Neural progenitor cell (in vitro differentiated cells): ENCODE measurements around the gene OR51G2. TPM values are rescaled to one million over a fixed set of nuclear protein-coding genes. Genes with fewer than 3 reads are reported as not detected.

Source experiments
- DNase-seq: peaks from one replicate; pipeline ENCODE4 v3.0.0-alpha.2; 2016; ENCODE audit warnings: low spot score
- H2AFZ ChIP-seq: fragments of 200-600 bp; sonication (generic); replicated peaks from 2 replicates; pipeline ENCODE4 v1.6.1; 2016; ENCODE audit warnings: antibody characterized with exemption
- H3F3A ChIP-seq: fragments of 200-600 bp; sonication (generic); 2 replicates; pipeline ENCODE4 v1.6.1; 2016; ENCODE audit warnings: antibody characterized with exemption, low read depth
- H3K27ac ChIP-seq: fragments of 200-600 bp; sonication (generic); 2 replicates; pipeline ENCODE4 v1.5.1; 2016; ENCODE audit warnings: mild to moderate bottlenecking
- H3K27me3 ChIP-seq: fragments of 200-600 bp; sonication (generic); 2 replicates; pipeline ENCODE4 v1.6.1; 2016; ENCODE audit warnings: mild to moderate bottlenecking, moderate library complexity
- H3K36me3 ChIP-seq: fragments of 200-600 bp; sonication (generic); 2 replicates; pipeline ENCODE4 v1.5.1; 2016
- H3K4me1 ChIP-seq: fragments of 200-600 bp; sonication (generic); 2 replicates; pipeline ENCODE4 v1.6.1; 2016; ENCODE audit warnings: mixed run types
- H3K4me2 ChIP-seq: fragments of 200-600 bp; sonication (generic); 2 replicates; pipeline ENCODE4 v1.6.1; 2016
- H3K4me3 ChIP-seq: fragments of 200-600 bp; sonication (generic); 2 replicates; pipeline ENCODE4 v1.5.1; 2016
- H3K79me2 ChIP-seq: fragments of 200-600 bp; sonication (generic); 2 replicates; pipeline ENCODE4 v1.6.1; 2016; ENCODE audit warnings: low read depth
- H3K9ac ChIP-seq: fragments of 200-600 bp; sonication (generic); 2 replicates; pipeline ENCODE4 v1.6.1; 2016
- H3K9me3 ChIP-seq: fragments of 200-600 bp; sonication (generic); 2 replicates; pipeline ENCODE4 v1.5.1; 2016; ENCODE audit warnings: low read depth
- H4K20me1 ChIP-seq: fragments of 200-600 bp; sonication (generic); 2 replicates; pipeline ENCODE4 v1.6.1; 2016; ENCODE audit warnings: low read depth
- H3K27ac Mint-ChIP-seq: 3 replicates; pipeline ENCODE4 v1.8.0; 2021; ENCODE audit warnings: mixed read lengths
- H3K27me3 Mint-ChIP-seq: 2 replicates; pipeline ENCODE4 v1.8.0; 2022; ENCODE audit warnings: low read depth, mild to moderate bottlenecking, inconsistent platforms, moderate library complexity, mixed read lengths; ENCODE audit not compliant: insufficient read depth
- H3K36me3 Mint-ChIP-seq: 3 replicates; pipeline ENCODE4 v1.8.0; 2021; ENCODE audit warnings: mixed read lengths
- H3K4me1 Mint-ChIP-seq: 3 replicates; pipeline ENCODE4 v1.8.0; 2021; ENCODE audit warnings: mixed read lengths
- H3K4me3 Mint-ChIP-seq: 3 replicates; pipeline ENCODE4 v1.8.0; 2021; ENCODE audit warnings: mild to moderate bottlenecking, moderate library complexity, mixed read lengths
- H3K9me3 Mint-ChIP-seq: 3 replicates; pipeline ENCODE4 v1.8.0; 2020; ENCODE audit warnings: mixed read lengths
- CTCF ChIP-seq: fragments of 200-600 bp; sonication (generic); IDR thresholded peaks from 2 replicates; pipeline ENCODE4 v1.5.1; 2017; ENCODE audit warnings: antibody characterized with exemption, mild to moderate bottlenecking
- EZH2 ChIP-seq: fragments of 200-600 bp; sonication (generic); IDR thresholded peaks from 2 replicates; pipeline ENCODE4 v1.6.1; 2017; ENCODE audit warnings: antibody characterized with exemption, mild to moderate bottlenecking, moderate library complexity
- EZH2phosphoT487 ChIP-seq: fragments of 200-600 bp; sonication (generic); IDR thresholded peaks from 2 replicates; pipeline ENCODE4 v1.6.1; 2017; ENCODE audit warnings: antibody characterized with exemption
- total RNA-seq: library from RNA; depleted of rRNA; stranded (reverse); fragments of >200 nt; gene quantifications from 2 replicates; pipeline ENCODE4 v1.2.3, GENCODE V29; 2015; ENCODE audit warnings: low replicate concordance

OR51G2 gene
- total RNA-seq, 1 donor from 2014 or later = not detected

GRCh38 chr11:4891996-4892640 is 27.0 kb downstream of the OR51G2 start:
- Histone ChIP-seq H3K27ac (no peak overlapping the region), H3K79me2 (no peaks in the 10 kb centered on the region), H3K9ac (no peak overlapping the region), H4K20me1 (no peaks in the 10 kb centered on the region), H3K4me3 (no peak overlapping the region), H3K9me3 (no peaks in the 10 kb centered on the region), H3K4me1 (no peaks in the 10 kb centered on the region), H3K27me3 (no peaks in the 10 kb centered on the region), H3K36me3 (no peaks in the 10 kb centered on the region), H3K4me2 (no peak overlapping the region), H2AFZ (no peak overlapping the region), H3F3A (no peaks in the 10 kb centered on the region)
- TF ChIP-seq EZH2 (no peak), EZH2phosphoT487 (no peak), CTCF (no peak)
- DNase-seq = no peak
- Mint-ChIP-seq H3K4me3 (no peak overlapping the region), H3K36me3 (no peaks in the 10 kb centered on the region), H3K27ac (no peak overlapping the region), H3K4me1 (no peaks in the 10 kb centered on the region), H3K9me3 (no peaks in the 10 kb centered on the region), H3K27me3 (no peaks in the 10 kb centered on the region)

GRCh38 chr11:4890279-4890678 is 28.9 kb downstream of the OR51G2 start:
- H3K79me2 ChIP-seq = no peaks in the 10 kb centered on the region
- H3K36me3 ChIP-seq = no peaks in the 10 kb centered on the region
- H3K4me3 Mint-ChIP-seq = no peak overlapping the region
- H2AFZ ChIP-seq = no peak overlapping the region
- TF ChIP-seq EZH2phosphoT487 = no peak
- TF ChIP-seq EZH2 = no peak
- TF ChIP-seq CTCF = no peak
- H3K27me3 ChIP-seq = no peaks in the 10 kb centered on the region
- no peaks in the 10 kb centered on the region for H4K20me1 ChIP-seq
- no peak overlapping the region for H3K27ac ChIP-seq
- H3K4me2 ChIP-seq = no peak overlapping the region
- no peaks in the 10 kb centered on the region for H3K9me3 ChIP-seq
- H3K4me1 Mint-ChIP-seq = no peaks in the 10 kb centered on the region
- no peak for DNase-seq
- H3K9me3 Mint-ChIP-seq = no peaks in the 10 kb centered on the region
- no peaks in the 10 kb centered on the region for H3K27me3 Mint-ChIP-seq
- no peaks in the 10 kb centered on the region for H3K4me1 ChIP-seq
- no peaks in the 10 kb centered on the region for H3F3A ChIP-seq
- no peak overlapping the region for H3K4me3 ChIP-seq
- no peak overlapping the region for H3K27ac Mint-ChIP-seq
- no peak overlapping the region for H3K9ac ChIP-seq
- no peaks in the 10 kb centered on the region for H3K36me3 Mint-ChIP-seq

- Histone ChIP-seq H3F3A (no peaks in the 10 kb centered on the region), H3K27ac (no peak overlapping the region), H2AFZ (no peak overlapping the region), H3K36me3 (peaks cover 2% of the 10 kb centered on the region), H3K9ac (no peak overlapping the region), H3K9me3 (no peaks in the 10 kb centered on the region), H3K4me2 (no peak overlapping the region), H3K27me3 (no peaks in the 10 kb centered on the region), H3K4me3 (no peak overlapping the region), H3K79me2 (no peaks in the 10 kb centered on the region), H3K4me1 (no peaks in the 10 kb centered on the region), H4K20me1 (no peaks in the 10 kb centered on the region)
- no peaks in the 10 kb centered on the region for H3K27me3 Mint-ChIP-seq
- no peaks in the 10 kb centered on the region for H3K9me3 Mint-ChIP-seq
- DNase-seq = no peak
- no peaks in the 10 kb centered on the region for H3K36me3 Mint-ChIP-seq
- H3K27ac Mint-ChIP-seq = no peak overlapping the region
- H3K4me1 Mint-ChIP-seq = peaks cover 6% of the 10 kb centered on the region
- no peak overlapping the region for H3K4me3 Mint-ChIP-seq
- TF ChIP-seq EZH2 = no peak
- no peak for TF ChIP-seq EZH2phosphoT487
These were observed 31.6 kb downstream of the OR51G2 start for GRCh38 chr11:4887591-4887990.

GRCh38 chr11:4886186-4886585 is 33.0 kb downstream of the OR51G2 start:
- Mint-ChIP-seq H3K27ac (no peak overlapping the region), H3K4me3 (no peak overlapping the region), H3K4me1 (peaks cover 10% of the 10 kb centered on the region), H3K27me3 (no peaks in the 10 kb centered on the region), H3K9me3 (no peaks in the 10 kb centered on the region), H3K36me3 (no peaks in the 10 kb centered on the region)
- Histone ChIP-seq H3K27ac (no peak overlapping the region), H3K4me3 (no peak overlapping the region), H4K20me1 (no peaks in the 10 kb centered on the region), H3K79me2 (no peaks in the 10 kb centered on the region), H3K27me3 (no peaks in the 10 kb centered on the region), H2AFZ (no peak overlapping the region), H3K9ac (no peak overlapping the region), H3K4me1 (no peaks in the 10 kb centered on the region), H3K4me2 (no peak overlapping the region), H3F3A (no peaks in the 10 kb centered on the region), H3K36me3 (peaks cover 2% of the 10 kb centered on the region), H3K9me3 (no peaks in the 10 kb centered on the region)
- no peak for TF ChIP-seq CTCF
- TF ChIP-seq EZH2 = no peak
- DNase-seq = no peak
